IMR-90 (cell line): ENCODE measurements around the gene RFX3. TPM values are rescaled to one million over a fixed set of nuclear protein-coding genes. Genes with fewer than 3 reads are reported as not detected.
A peak's percentile ranks its signal among the peaks of the same experiment; 100 is the strongest.

Experiments used
- ATAC-seq: fragments of 200-7000 bp; cut with Tn5 transposase; 2 replicates; pipeline ENCODE4 v1.9.1; 2020; ENCODE audit warnings: low read depth, mild to moderate bottlenecking, moderate library complexity
- BruUV-seq: library from RNA; stranded (reverse); fragments of 400-500 nt; replicated peaks from 2 replicates; lab custom pipeline; 2021; lab: Mats Ljungman, UMichigan
- CTCF ChIA-PET: fragments of 300-600 bp; formaldehyde crosslinking; extraction: SDS; loops from one replicate; lab custom pipeline; 2021; ENCODE audit warnings: antibody characterized with exemption; lab: Yijun Ruan, JAX
- POLR2A ChIA-PET: fragments of 300-600 bp; sonication (Branson Sonifier 250); formaldehyde crosslinking; loops from one replicate; lab custom pipeline; 2022; ENCODE audit warnings: antibody characterized with exemption; ENCODE audit not compliant: unreplicated experiment; lab: Charles Lee
- DNase-seq: peaks from one replicate; pipeline ENCODE4 v3.0.0; 2013
- H2AFZ ChIP-seq: replicated peaks from 2 replicates; pipeline ENCODE3; 2013; ENCODE audit warnings: low read length, mild to moderate bottlenecking; ENCODE audit not compliant: poor library complexity
- H2AK5ac ChIP-seq: 2 replicates; pipeline ENCODE4 v1.6.1; 2013; ENCODE audit warnings: low read depth, low read length, inconsistent platforms
- H2AK9ac ChIP-seq: replicated peaks from 2 replicates; pipeline ENCODE3; 2013; ENCODE audit warnings: mild to moderate bottlenecking, low read depth, low read length, moderate library complexity; ENCODE audit not compliant: poor library complexity
- H2BK120ac ChIP-seq: 2 replicates; pipeline ENCODE4 v1.6.1; 2013; ENCODE audit warnings: low read depth, low read length, inconsistent platforms
- H2BK15ac ChIP-seq: 3 replicates; pipeline ENCODE4 v1.6.1; 2013; ENCODE audit warnings: low read depth, low read length, inconsistent platforms
- H2BK20ac ChIP-seq: 2 replicates; pipeline ENCODE4 v1.6.1; 2013; ENCODE audit warnings: low read depth, mild to moderate bottlenecking, inconsistent platforms, low read length, moderate library complexity
- H2BK5ac ChIP-seq: 2 replicates; pipeline ENCODE4 v1.6.1; 2013; ENCODE audit warnings: mild to moderate bottlenecking, low read depth, low read length, inconsistent platforms; ENCODE audit not compliant: poor library complexity, severe bottlenecking
- H3K14ac ChIP-seq: replicated peaks from 2 replicates; pipeline ENCODE4 v1.6.1; 2013; ENCODE audit warnings: low read depth, low read length, inconsistent platforms
- H3K18ac ChIP-seq: 2 replicates; pipeline ENCODE4 v1.6.1; 2013; ENCODE audit warnings: low read depth, low read length, control low read depth
- H3K23ac ChIP-seq: 2 replicates; pipeline ENCODE4 v1.6.1; 2013; ENCODE audit warnings: low read depth, low read length, inconsistent platforms
- H3K27ac ChIP-seq: 2 replicates; pipeline ENCODE4 v1.5.1; 2013; ENCODE audit warnings: mild to moderate bottlenecking, control low read depth, low read length; ENCODE audit not compliant: insufficient read depth
- H3K27me3 ChIP-seq: 2 replicates; pipeline ENCODE4 v1.6.1; 2013; ENCODE audit warnings: low read length; ENCODE audit not compliant: control insufficient read depth, insufficient read depth
- H3K36me3 ChIP-seq: 2 replicates; pipeline ENCODE4 v1.6.1; 2013; ENCODE audit warnings: low read length, mixed read lengths; ENCODE audit not compliant: control insufficient read depth, insufficient read depth
- H3K4ac ChIP-seq: 2 replicates; pipeline ENCODE4 v1.6.1; 2013; ENCODE audit warnings: low read depth, low read length, inconsistent platforms
- H3K4me1 ChIP-seq: 2 replicates; pipeline ENCODE4 v1.6.1; 2013; ENCODE audit warnings: low read length, mixed read lengths; ENCODE audit not compliant: control insufficient read depth, insufficient read depth
- H3K4me2 ChIP-seq: 2 replicates; pipeline ENCODE4 v1.6.1; 2013; ENCODE audit warnings: low read depth, mild to moderate bottlenecking, control low read depth, low read length, moderate library complexity
- H3K4me3 ChIP-seq: 2 replicates; pipeline ENCODE4 v1.5.1; 2013; ENCODE audit warnings: low read depth, mild to moderate bottlenecking, control low read depth, low read length, moderate library complexity; ENCODE audit not compliant: insufficient read depth
- H3K56ac ChIP-seq: 2 replicates; pipeline ENCODE4 v1.6.1; 2013; ENCODE audit warnings: low read length, inconsistent platforms; ENCODE audit not compliant: insufficient read depth; ENCODE audit errors: extremely low read depth
- H3K79me1 ChIP-seq, 2 experiments: 2 replicates each; pipeline ENCODE4 v1.6.1; 2013; ENCODE audit warnings: low read length in 2 of 2, inconsistent platforms in 1 of 2, low read depth in 1 of 2
- H3K9ac ChIP-seq: 2 replicates; pipeline ENCODE4 v1.6.1; 2013; ENCODE audit warnings: low read depth, low read length, control low read depth
- H3K9me1 ChIP-seq: 2 replicates; pipeline ENCODE4 v1.6.1; 2013; ENCODE audit warnings: low read length, inconsistent platforms; ENCODE audit not compliant: insufficient read depth
- H3K9me3 ChIP-seq: 2 replicates; pipeline ENCODE4 v1.6.1; 2013; ENCODE audit warnings: low read length; ENCODE audit not compliant: control insufficient read depth, insufficient read depth
- H4K20me1 ChIP-seq: 2 replicates; pipeline ENCODE4 v1.6.1; 2013; ENCODE audit warnings: low read length, inconsistent platforms; ENCODE audit not compliant: insufficient read depth
- H4K5ac ChIP-seq: 2 replicates; pipeline ENCODE4 v1.6.1; 2013; ENCODE audit warnings: mild to moderate bottlenecking, low read depth, low read length, control low read depth
- H4K8ac ChIP-seq, 2 experiments: 2 replicates each; pipeline ENCODE4 v1.6.1; 2013; ENCODE audit warnings: low read depth in 2 of 2, low read length in 2 of 2, control low read depth in 1 of 2, inconsistent platforms in 1 of 2
- H4K91ac ChIP-seq: 2 replicates; pipeline ENCODE4 v1.6.1; 2013; ENCODE audit warnings: low read depth, low read length, inconsistent platforms; ENCODE audit not compliant: insufficient read depth
- CHD1 ChIP-seq: IDR thresholded peaks from 2 replicates; pipeline ENCODE4 v1.6.1; 2012; ENCODE audit warnings: low read depth, low read length, improper control_type of control experiment
- ELK1 ChIP-seq: fragments of 150-350 bp; IDR thresholded peaks from 2 replicates; pipeline ENCODE4 v1.6.1; 2016; ENCODE audit warnings: low read depth, mild to moderate bottlenecking, low read length, moderate library complexity, borderline replicate concordance
- MAFK ChIP-seq: IDR thresholded peaks from 2 replicates; pipeline ENCODE4 v1.6.1; 2012; ENCODE audit warnings: low read depth, low read length, improper control_type of control experiment
- MXI1 ChIP-seq: IDR thresholded peaks from 2 replicates; pipeline ENCODE4 v1.6.1; 2012; ENCODE audit warnings: low read depth, mild to moderate bottlenecking, low read length, moderate library complexity, borderline replicate concordance
- RAD21 ChIP-seq: IDR thresholded peaks from 2 replicates; pipeline ENCODE4 v1.6.1; 2012; ENCODE audit warnings: low read length, improper control_type of control experiment
- RCOR1 ChIP-seq: IDR thresholded peaks from 2 replicates; pipeline ENCODE4 v1.6.1; 2012; ENCODE audit warnings: mild to moderate bottlenecking, low read length, improper control_type of control experiment; ENCODE audit not compliant: insufficient replicate concordance
- WGBS, 2 experiments: methylation state at CpG; one replicate each; pipeline versions ENCODE4 v1.1.5 to v1.1.7; 2013; ENCODE audit warnings: missing lambda C conversion rate in 2 of 2; ENCODE audit not compliant: insufficient read length in 1 of 2; ENCODE audit errors: extremely low coverage in 2 of 2; 5-methylcytosine and 5-hydroxymethylcytosine counted together
- dilution Hi-C: fragments of 300-500 bp; cut with HindIII; formaldehyde crosslinking; loops from one replicate; pipeline ENCODE4 v1.14.3; 2018; ENCODE audit warnings: low sequenced_read_pairs; ENCODE audit not compliant: unreplicated experiment
- in situ Hi-C: fragments of 300-500 bp; cut with MboI; formaldehyde crosslinking; loops from 3 replicates; pipeline ENCODE4 v1.14.3; 2019; ENCODE audit warnings: low sequenced_read_pairs, inconsistent platforms, mixed read lengths
- intact Hi-C: fragments of 100-400 bp; cut with micrococcal nuclease; formaldehyde crosslinking; loops from 2 replicates; pipeline ENCODE4 v1.10.0; 2022
- polyA plus RNA-seq, 3 experiments: library from polyadenylated mRNA; depleted of rRNA; stranded (reverse); fragments of >200 nt; gene quantifications; 2 replicates each; pipeline ENCODE4 v1.2.3, GENCODE V29; 2012; ENCODE audit warnings: low replicate concordance in 1 of 3
- total RNA-seq: library from RNA; depleted of rRNA; stranded (reverse); fragments of >200 nt; gene quantifications from 2 replicates; pipeline ENCODE4 v1.2.3, GENCODE V29; 2012

RFX3 gene
- total and polyA plus RNA-seq, 2 of the 4 experiments (the other 2 are of a cell fraction), result 1.7 to 2.7 TPM

- H3K4me1 ChIP-seq, result peaks cover 2% of the 10 kb centered on the region; the same call in 1 of the 2 replicates
- no peak overlapping the region for H3K14ac ChIP-seq
- no peak overlapping the region for H3K56ac ChIP-seq
- no peak overlapping the region for H2AK9ac ChIP-seq
- TF ChIP-seq MAFK (no peak), ELK1 (no peak), RAD21 (no peak), RCOR1 (no peak), MXI1 (no peak), CHD1 (no peak)
- no peak overlapping the region for H3K18ac ChIP-seq
- no peak overlapping the region for H4K91ac ChIP-seq
- ATAC-seq (no peak), DNase-seq (peak; percentile 58)
- no peak overlapping the region for H4K8ac ChIP-seq
- H3K36me3 ChIP-seq, result no peaks in the 10 kb centered on the region
- no peaks in the 10 kb centered on the region for H3K27me3 ChIP-seq
- no peak overlapping the region for H2BK20ac ChIP-seq
- no peak overlapping the region for H3K9ac ChIP-seq
- H2AK5ac ChIP-seq, result no peak overlapping the region
- H3K9me3 ChIP-seq, result no peaks in the 10 kb centered on the region
- no peak overlapping the region for H4K5ac ChIP-seq
- no peak overlapping the region for H2BK5ac ChIP-seq
- H3K23ac ChIP-seq, result no peak overlapping the region
- H4K20me1 ChIP-seq, result no peaks in the 10 kb centered on the region
- no TSS peak for BruUV-seq
- dilution Hi-C loops, result no loop called here
- H2AFZ ChIP-seq, result no peak overlapping the region
- no peaks in the 10 kb centered on the region for H3K9me1 ChIP-seq
- in situ Hi-C loops, result no loop called here
- H3K79me1 ChIP-seq, result no peaks in the 10 kb centered on the region
- no CpG with 5 or more reads among the region's 4 CpGs for WGBS, 2 experiments
- H2BK120ac ChIP-seq, result no peak overlapping the region
- CTCF ChIA-PET, result no interaction called here
- no peak overlapping the region for H3K4ac ChIP-seq
- intact Hi-C loops, result no loop called here
- no peak overlapping the region for H3K4me3 ChIP-seq
- no peak overlapping the region for H2BK15ac ChIP-seq
- no peak overlapping the region for H3K4me2 ChIP-seq
- no peak overlapping the region for H3K27ac ChIP-seq
- POLR2A ChIA-PET, result no interaction called here
These were observed 89.0 kb downstream of the RFX3 start for GRCh38 chr9:3436629-3437420.
